NCI-H187 (cell line): ENCODE data around the gene TERF2IP.

Experiments used
- DNase-seq, 2 experiments: peaks; one replicate each; lab custom pipeline; 2025; lab: John Stamatoyannopoulos, UW

TERF2IP gene

GRCh38 chr16:75635036-75635435 lies 12.5 kb upstream of the TERF2IP start:
- no peak for DNase-seq

DNA sequence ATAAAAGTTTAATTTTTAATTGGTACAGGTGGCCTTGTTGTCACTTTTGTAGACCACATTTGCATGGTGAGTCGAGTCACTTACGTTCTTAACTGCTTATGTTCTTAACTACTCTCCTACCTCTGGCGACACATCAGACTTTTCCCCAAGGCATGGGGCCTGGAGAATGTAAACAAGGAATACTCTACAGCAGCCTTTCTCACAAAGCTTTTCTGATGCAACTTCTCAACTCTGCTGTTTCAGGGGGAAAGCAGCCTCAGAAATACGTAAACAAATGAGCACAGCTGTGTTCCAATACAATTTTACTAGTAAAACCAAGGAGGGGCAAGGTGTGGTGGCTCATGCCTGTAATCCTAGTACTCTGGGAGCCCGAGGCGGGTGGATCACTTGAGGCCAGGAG lies 7.0 kb upstream of the TERF2IP start:
- no peak for DNase-seq

DNA sequence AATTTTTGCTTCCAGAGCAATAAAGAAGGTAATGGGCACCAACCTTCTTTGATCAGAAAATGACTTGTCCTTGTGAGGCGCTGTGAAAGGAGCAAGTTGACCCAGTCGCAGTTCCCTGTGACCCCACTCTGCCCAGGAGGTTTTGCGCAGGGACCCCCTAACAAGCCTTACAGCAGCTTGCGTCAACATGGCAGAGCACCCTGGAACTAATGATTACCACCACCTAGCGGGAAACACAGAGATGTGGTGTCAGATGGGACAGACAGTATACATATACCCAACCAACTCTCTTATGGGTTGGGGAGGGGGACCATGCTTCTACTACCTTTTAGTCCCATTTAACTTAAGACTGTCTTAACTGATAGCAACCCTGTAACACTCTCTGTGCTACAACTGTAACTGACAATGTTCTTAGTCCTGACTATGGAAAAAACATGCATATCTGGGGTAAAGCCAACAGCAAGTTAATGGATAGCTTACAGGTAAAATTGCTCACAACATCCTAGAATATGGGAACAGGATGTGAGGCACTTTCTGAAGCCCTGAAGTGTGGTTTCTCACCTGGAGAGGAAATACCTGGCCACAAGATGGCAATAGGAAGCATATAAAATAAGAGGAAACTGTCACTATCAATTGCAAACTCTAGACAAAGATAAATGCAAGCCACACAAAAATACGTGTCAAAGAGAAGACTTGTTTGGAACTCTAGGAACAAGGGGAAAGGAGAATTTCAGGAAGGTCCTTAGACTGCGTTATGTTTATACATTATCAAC lies 3.1 kb upstream of the TERF2IP start:
- no peak for DNase-seq

GRCh38 chr16:75647112-75647491 lies 471 bp upstream of the TERF2IP start:
- no peak for DNase-seq

- peak; percentile 12 to 23 for DNase-seq
These were observed 898 bp downstream of the TERF2IP start for GRCh38 chr16:75648265-75649076.

DNA sequence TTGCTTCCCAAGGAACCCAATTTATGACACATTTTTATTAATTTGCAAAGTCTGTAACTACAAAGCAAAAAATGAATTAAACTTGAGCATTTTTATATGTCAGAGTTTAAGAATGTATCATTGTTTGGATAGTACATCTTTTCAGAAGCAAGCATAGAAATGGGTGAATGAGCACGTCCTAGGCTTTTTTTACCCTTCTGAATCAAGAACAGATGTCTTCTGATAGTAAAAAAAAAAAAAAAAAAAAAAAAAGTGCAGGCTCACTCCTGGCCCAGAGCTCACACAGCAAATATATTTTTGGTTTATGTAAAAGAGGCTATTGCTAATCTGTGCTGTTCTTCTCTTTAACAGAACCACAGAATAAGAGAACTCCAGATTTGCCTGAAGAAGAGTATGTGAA lies 6.3 kb downstream of the TERF2IP start:
- DNase-seq: no peak

DNA sequence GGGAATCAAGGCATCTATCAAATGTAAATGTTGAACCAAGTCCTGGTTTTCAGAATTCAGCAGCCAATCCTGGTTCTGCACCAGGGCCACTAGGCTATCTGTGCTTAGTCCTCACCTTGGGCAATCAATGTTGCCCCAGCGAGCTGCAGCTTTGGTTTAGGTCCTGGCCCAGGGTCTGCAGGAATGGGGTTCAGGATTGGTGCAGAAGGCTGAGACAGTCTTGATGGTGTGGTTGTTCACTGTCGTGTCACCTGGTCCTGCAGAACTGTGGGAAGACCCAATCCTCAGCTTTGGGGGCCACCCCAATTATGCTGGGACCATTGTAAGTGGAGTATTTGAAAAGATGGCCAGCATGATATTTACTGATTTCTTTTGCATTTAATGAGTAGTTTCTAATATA lies 10.6 kb downstream of the TERF2IP start:
- no peak for DNase-seq

GRCh38 chr16:75660321-75660720 lies 12.7 kb downstream of the TERF2IP start:
- DNase-seq: no peak

DNA sequence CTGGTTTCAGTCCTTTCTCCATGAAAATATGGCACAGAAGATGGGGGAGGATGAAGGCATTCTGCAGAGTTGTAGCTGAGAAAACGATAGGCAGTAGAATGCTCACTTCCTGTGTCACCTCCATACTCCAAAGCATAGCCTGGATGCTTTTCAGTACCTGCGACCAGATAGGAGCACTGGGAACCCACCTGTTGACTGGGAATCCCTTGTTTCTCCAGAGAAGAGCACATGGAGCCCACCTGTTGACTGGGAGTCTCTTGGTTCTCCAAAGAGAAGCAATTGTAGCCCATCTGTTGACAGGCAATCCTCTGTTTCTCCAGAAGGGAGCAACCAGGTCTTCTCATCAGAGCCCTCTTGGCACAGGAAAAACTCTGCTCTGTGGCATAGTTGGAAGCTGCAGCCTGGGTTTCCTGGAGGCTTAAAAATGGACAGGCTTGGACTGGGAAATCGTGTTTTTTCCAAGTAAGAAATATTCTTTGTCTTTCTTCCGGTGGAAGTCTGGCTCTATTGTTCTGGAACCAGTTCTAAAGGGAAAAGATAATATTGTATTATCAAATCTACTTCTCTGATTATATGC lies 13.2 kb downstream of the TERF2IP start:
- DNase-seq: no peak

DNA sequence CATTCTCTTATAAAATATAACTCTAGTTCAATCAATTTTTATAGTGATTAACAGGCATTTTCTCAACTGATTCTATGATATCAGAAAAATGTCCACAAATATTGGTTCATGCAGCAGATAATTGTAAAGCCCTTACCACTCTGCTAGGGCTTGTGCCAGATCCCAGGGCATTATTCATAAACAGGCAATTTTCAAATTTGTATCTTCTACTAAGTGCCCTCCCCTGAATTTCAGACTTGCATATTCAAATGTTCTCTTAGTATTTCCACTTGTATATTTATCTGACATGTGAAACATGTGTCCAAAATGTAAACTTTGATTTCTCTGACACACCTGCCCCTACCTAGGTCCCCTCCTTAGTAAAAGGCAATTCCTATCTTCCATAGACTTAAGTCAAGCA lies 19.9 kb downstream of the TERF2IP start:
- DNase-seq: no peak

DNA sequence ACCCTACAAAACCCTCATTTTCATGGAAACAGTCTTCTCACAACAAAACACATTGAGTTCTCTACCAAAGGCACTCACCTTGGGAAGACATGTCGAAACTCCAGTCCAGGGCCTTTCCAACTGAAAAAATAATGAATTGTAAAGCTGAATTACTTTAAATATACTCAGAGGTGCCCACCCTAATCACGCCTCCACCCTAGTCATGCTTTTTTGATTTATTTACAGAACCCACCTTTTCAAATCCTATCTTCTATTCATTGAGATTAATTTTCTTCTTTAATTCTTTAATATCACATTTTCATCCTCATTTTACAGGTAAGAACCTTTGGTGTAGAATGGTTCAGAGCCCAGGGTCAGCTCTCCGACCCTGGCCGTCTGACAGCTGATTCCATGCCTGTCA lies 29.3 kb downstream of the TERF2IP start, which contains the start of gene CPHXL2:
TSS of gene CPHXL2 (minus strand) at position 101 of the 400 bp plus-strand sequence. CDS start at position 91, 10 bp downstream.
- no peak for DNase-seq

- no peak for DNase-seq
These were observed 31.8 kb downstream of the TERF2IP start for GRCh38 chr16:75679366-75679765.

DNA sequence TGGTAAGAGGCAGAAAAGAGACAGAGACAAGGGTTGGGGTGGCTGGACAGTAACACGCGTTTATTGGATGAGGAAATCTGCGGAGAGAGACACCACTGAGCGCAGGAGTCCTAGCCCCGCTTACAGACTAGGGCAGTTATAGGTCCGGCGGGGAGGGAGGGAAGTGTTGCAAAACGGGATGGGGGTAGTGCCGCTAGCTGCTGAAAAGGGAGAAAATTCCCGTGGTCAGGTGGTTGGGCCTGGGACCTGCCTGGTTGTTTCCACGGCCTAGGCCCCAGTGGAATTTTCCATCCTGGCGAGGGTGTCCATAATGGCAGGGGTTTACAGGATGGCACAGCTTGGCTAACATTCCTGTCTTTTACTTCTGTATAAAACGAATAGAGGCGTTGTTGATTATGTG lies 34.7 kb downstream of the TERF2IP start:
- DNase-seq: no peak

DNA sequence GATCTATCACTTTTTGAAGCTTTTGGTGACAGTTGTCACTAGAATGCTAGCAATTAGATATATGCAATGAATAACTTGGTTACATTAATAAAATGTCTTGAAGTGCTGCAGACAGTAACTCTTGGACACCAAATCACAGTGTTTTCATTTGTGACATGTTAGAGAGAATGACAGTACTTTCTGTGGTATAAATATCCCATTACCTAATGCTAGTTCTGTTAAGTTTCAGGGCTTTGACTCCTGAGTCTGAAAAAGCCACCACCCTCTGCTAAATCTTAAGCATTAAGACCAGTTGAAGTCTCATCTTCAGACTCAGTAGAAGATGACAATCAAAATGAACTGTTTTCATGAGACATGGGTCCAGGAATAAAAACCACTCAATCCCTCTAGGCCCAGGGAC lies 39.8 kb downstream of the TERF2IP start:
- no peak for DNase-seq

GRCh38 chr16:75695708-75696107 lies 48.1 kb downstream of the TERF2IP start:
- DNase-seq: no peak

DNA sequence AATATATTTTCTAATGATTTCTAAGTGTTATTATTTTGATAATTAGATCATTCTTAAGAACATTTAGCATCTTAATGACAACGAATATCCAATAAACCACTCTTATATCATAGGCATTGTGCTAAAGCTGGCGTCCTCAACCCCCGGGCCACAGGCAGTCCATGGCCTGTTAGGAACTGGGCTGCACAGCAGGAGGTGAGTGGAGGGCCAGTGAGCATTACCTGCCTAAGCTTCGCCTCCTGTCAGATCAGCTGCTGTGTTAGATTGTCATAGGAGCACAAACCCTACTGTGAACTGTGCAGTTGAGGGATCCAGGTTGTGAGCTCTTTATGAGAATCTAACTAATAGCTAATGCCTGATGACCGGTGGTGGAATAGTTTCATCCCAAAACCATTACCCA lies 50.0 kb downstream of the TERF2IP start:
- DNase-seq: no peak

GRCh38 chr16:75701361-75701760 lies 53.8 kb downstream of the TERF2IP start, which contains the start of gene DUXB:
TSS of gene DUXB (minus strand) at chr16:75701461. CDS start at chr16:75701418, 43 bp downstream.
- DNase-seq: no peak

- DNase-seq: no peak
These were observed 54.7 kb downstream of the TERF2IP start for GRCh38 chr16:75702242-75702641.

GRCh38 chr16:75703306-75703705 lies 55.7 kb downstream of the TERF2IP start:
- DNase-seq: no peak
